ENCODE results near the gene ACTN1.

ACTN1 gene

GRCh38 chr14:68824207-68824516 lies 154.9 kb downstream of the ACTN1 start:
- ATAC-seq = no peak
- DNase-seq = no peak

Data from stimulated activated naive CD8-positive, alpha-beta T cell treated with anti-CD3 and anti-CD28 coated beads, Interleukin-15, Interleukin-2, amounts not matched to agents 100 U/mL and 50 U/mL, for 24 hours (primary cell).